ENCODE measurements around the gene RMRP. TPM values are rescaled to one million over a fixed set of nuclear protein-coding genes. Genes with fewer than 3 reads are reported as not detected.

RMRP gene
- polyA plus RNA-seq, 3 donors = 1.9 TPM; not detected in 2

GRCh38 chr9:35673132-35674024, 15.6 kb upstream of the RMRP start, which contains the start of gene CA9:
Gene CA9, plus strand, starts transcription at chr9:35673928. Its CDS starts 32 bp downstream, at chr9:35673960.
- no peak for DNase-seq (ENCODE audit: extremely low read depth in 1 of 11, low read depth in 9 of 11, low spot score in 4 of 11)

- DNase-seq (ENCODE audit: extremely low read depth in 1 of 11, low read depth in 9 of 11, low spot score in 4 of 11) = no peak
Observed at GRCh38 chr9:35669331-35670145, 11.7 kb upstream of the RMRP start.

- no peak for DNase-seq (ENCODE audit: extremely low read depth in 1 of 11, low read depth in 9 of 11, low spot score in 4 of 11)
Observed at GRCh38 chr9:35667939-35668338, 10.1 kb upstream of the RMRP start.

- DNase-seq (ENCODE audit: extremely low read depth in 1 of 11, low read depth in 9 of 11, low spot score in 4 of 11) = no peak
Observed at GRCh38 chr9:35666549-35666948, 8.7 kb upstream of the RMRP start.

GRCh38 chr9:35666045-35666444, 8.2 kb upstream of the RMRP start:
- DNase-seq (ENCODE audit: extremely low read depth in 1 of 11, low read depth in 9 of 11, low spot score in 4 of 11) = no peak

GRCh38 chr9:35665471-35665818, 7.6 kb upstream of the RMRP start:
- no peak for DNase-seq (ENCODE audit: extremely low read depth in 1 of 11, low read depth in 9 of 11, low spot score in 4 of 11)

GRCh38 chr9:35664531-35665470, 7.0 kb upstream of the RMRP start, which contains the start of gene ARHGEF39:
Gene ARHGEF39, minus strand, starts transcription at chr9:35665195. Its CDS starts 26 bp downstream, at chr9:35665169.
- DNase-seq (ENCODE audit: extremely low read depth in 1 of 11, low read depth in 9 of 11, low spot score in 4 of 11) = peak in 9 of 11 donors; percentile 67 to 82 (median 78)

GRCh38 chr9:35662437-35662836, 4.6 kb upstream of the RMRP start:
- no peak for DNase-seq (ENCODE audit: extremely low read depth in 1 of 11, low read depth in 9 of 11, low spot score in 4 of 11)

GRCh38 chr9:35661756-35662350, 4.0 kb upstream of the RMRP start:
- no peak for DNase-seq (ENCODE audit: extremely low read depth in 1 of 11, low read depth in 9 of 11, low spot score in 4 of 11)

GRCh38 chr9:35660966-35661415, 3.2 kb upstream of the RMRP start:
- DNase-seq (ENCODE audit: extremely low read depth in 1 of 11, low read depth in 9 of 11, low spot score in 4 of 11) = no peak

GRCh38 chr9:35659340-35659739, 1.5 kb upstream of the RMRP start:
- no peak for DNase-seq (ENCODE audit: extremely low read depth in 1 of 11, low read depth in 9 of 11, low spot score in 4 of 11)

GRCh38 chr9:35658968-35659220, 1.1 kb upstream of the RMRP start:
- DNase-seq (ENCODE audit: extremely low read depth in 1 of 11, low read depth in 9 of 11, low spot score in 4 of 11) = no peak

GRCh38 chr9:35658137-35658967, 533 bp upstream of the RMRP start, which contains the start of gene CCDC107:
Gene CCDC107, plus strand, starts transcription at chr9:35658292. Its CDS starts 88 bp downstream, at chr9:35658380.
- DNase-seq (ENCODE audit: extremely low read depth in 1 of 11, low read depth in 9 of 11, low spot score in 4 of 11) = peak in 10 of 11 donors; percentile 61 to 87 (median 80)

- DNase-seq (ENCODE audit: extremely low read depth in 1 of 11, low read depth in 9 of 11, low spot score in 4 of 11) = no peak
Observed at GRCh38 chr9:35656831-35657545, 831 bp downstream of the RMRP start.

- DNase-seq (ENCODE audit: extremely low read depth in 1 of 11, low read depth in 9 of 11, low spot score in 4 of 11) = no peak
Observed at GRCh38 chr9:35656348-35656747, 1.5 kb downstream of the RMRP start.

- no peak for DNase-seq (ENCODE audit: extremely low read depth in 1 of 11, low read depth in 9 of 11, low spot score in 4 of 11)
Observed at GRCh38 chr9:35653611-35654010, 4.2 kb downstream of the RMRP start.

- no peak for DNase-seq (ENCODE audit: extremely low read depth in 1 of 11, low read depth in 9 of 11, low spot score in 4 of 11)
Observed at GRCh38 chr9:35652829-35653209, 5.0 kb downstream of the RMRP start.

All from renal cortex interstitium (tissue), 11 donors.